Gastroesophageal sphincter (tissue), 4 donors: ENCODE results near the gene NME4. TPM values are rescaled to one million over a fixed set of nuclear protein-coding genes. Genes with fewer than 3 reads are reported as not detected.
A peak's percentile ranks its signal among the peaks of the same experiment; 100 is the strongest.

ENCODE experiments used
- ATAC-seq: fragments of 150-250 bp; one replicate; pipeline ENCODE4 v1.9.1; 2016; ENCODE audit warnings: mild to moderate bottlenecking, moderate library complexity
- H3K27ac ChIP-seq, 4 donors: fragments of 200-600 bp; sonication (generic) in 3 of 4; 1 replicate in 3 of 4; 2 replicates in 1 of 4; pipeline ENCODE4 v1.5.1; 2016 to 2019
- H3K27me3 ChIP-seq: fragments of 200-600 bp; sonication (generic); one replicate; pipeline ENCODE4 v1.5.1; 2019
- H3K36me3 ChIP-seq, 2 donors: fragments of 200-600 bp; sonication (generic); one replicate each; pipeline ENCODE4 v1.5.1; 2019; ENCODE audit warnings: control low read depth in 1 of 2
- H3K4me1 ChIP-seq, 3 donors: fragments of 200-600 bp; sonication (generic); 1 replicate in 2 of 3; 2 replicates in 1 of 3; pipeline ENCODE4 v1.5.1; 2016 to 2019; ENCODE audit warnings: control low read depth in 2 of 3
- H3K4me3 ChIP-seq, 2 donors: fragments of 200-600 bp; sonication (generic); one replicate each; pipeline ENCODE4 v1.5.1; 2019; ENCODE audit warnings: mild to moderate bottlenecking in 1 of 2, moderate library complexity in 1 of 2
- H3K9me3 ChIP-seq, 3 donors: fragments of 200-600 bp; sonication (generic); one replicate each; pipeline ENCODE4 v1.5.1; 2017 to 2019; ENCODE audit warnings: control low read depth in 2 of 3
- EP300 ChIP-seq: sonication (generic); formaldehyde crosslinking; IDR thresholded peaks from one replicate; pipeline ENCODE4 v1.6.1; 2017; ENCODE audit warnings: antibody characterized with exemption, mild to moderate bottlenecking
- POLR2A ChIP-seq, 2 donors: fragments of 450-650 bp; IDR thresholded peaks; one replicate each; pipeline ENCODE4 v1.6.1; 2017; ENCODE audit warnings: antibody characterized with exemption in 2 of 2, mild to moderate bottlenecking in 2 of 2, moderate library complexity in 1 of 2
- POLR2AphosphoS5 ChIP-seq: sonication (generic); formaldehyde crosslinking; IDR thresholded peaks from one replicate; pipeline ENCODE4 v1.6.1; 2017; ENCODE audit warnings: antibody characterized with exemption
- whole genome bisulfite sequencing, 2 donors: methylation state at CpG; one replicate each; pipeline ENCODE4 v1.1.5; 2018; ENCODE audit warnings: low coverage in 1 of 2; 5-methylcytosine and 5-hydroxymethylcytosine counted together
- total RNA-seq, 4 donors: library from RNA; depleted of rRNA; stranded (reverse); fragments of >200 nt; gene quantifications; one replicate each; pipeline ENCODE4 v1.1.0, GENCODE V29; 2016
- TF ChIP-seq, protein P1 (sequence below), 4 experiments: fragments of 200-600 bp in 2 of 4; fragments of 450-650 bp in 2 of 4; sonication (generic) in 1 of 4; IDR thresholded peaks; one replicate each; pipeline ENCODE4 v1.5.1; 2017 to 2019; ENCODE audit warnings: antibody characterized with exemption in 4 of 4, mild to moderate bottlenecking in 2 of 4, moderate library complexity in 2 of 4

NME4 gene
- total RNA-seq, 4 donors from 2014 or later, result 61.1 to 169 (median 136) TPM

DNA sequence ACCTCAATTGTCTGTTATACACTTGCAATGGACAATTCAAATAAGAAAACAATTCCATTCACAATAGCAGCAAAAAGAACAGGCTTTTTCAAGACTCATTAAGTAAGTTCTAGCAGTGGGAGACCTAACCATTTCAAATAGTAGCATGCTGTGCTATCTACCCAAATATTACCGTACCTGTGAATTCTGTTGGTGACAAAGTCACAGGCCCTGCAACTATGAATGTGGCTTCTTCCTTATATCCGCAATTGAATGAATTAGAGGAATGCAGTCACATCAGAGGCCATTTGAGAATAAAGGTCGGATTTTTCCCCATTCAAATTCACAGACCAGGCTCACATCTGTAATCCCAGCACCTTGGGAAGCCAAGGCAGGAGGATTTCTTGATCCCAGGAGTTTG lies 800 bp upstream of the NME4 start:
- peak overlapping the region; percentile 64 to 94 (median 92) for H3K27ac ChIP-seq
- H3K4me1 ChIP-seq, result peaks cover 0 to 47% (median 9%) of the 10 kb centered on the region in 3 donors
- ATAC-seq, result no peak
- H3K27me3 ChIP-seq, result no peaks in the 10 kb centered on the region
- no peak for TF ChIP-seq EP300
- TF ChIP-seq POLR2A (IDR thresholded peaks at IDR 0.05), result no peak
- no peak for TF ChIP-seq POLR2AphosphoS5
- TF ChIP-seq, protein P1, sequence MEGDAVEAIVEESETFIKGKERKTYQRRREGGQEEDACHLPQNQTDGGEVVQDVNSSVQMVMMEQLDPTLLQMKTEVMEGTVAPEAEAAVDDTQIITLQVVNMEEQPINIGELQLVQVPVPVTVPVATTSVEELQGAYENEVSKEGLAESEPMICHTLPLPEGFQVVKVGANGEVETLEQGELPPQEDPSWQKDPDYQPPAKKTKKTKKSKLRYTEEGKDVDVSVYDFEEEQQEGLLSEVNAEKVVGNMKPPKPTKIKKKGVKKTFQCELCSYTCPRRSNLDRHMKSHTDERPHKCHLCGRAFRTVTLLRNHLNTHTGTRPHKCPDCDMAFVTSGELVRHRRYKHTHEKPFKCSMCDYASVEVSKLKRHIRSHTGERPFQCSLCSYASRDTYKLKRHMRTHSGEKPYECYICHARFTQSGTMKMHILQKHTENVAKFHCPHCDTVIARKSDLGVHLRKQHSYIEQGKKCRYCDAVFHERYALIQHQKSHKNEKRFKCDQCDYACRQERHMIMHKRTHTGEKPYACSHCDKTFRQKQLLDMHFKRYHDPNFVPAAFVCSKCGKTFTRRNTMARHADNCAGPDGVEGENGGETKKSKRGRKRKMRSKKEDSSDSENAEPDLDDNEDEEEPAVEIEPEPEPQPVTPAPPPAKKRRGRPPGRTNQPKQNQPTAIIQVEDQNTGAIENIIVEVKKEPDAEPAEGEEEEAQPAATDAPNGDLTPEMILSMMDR (IDR thresholded peaks at IDR 0.05), result no peak
- H3K36me3 ChIP-seq, result peaks cover 0 to 12% of the 10 kb centered on the region in 2 donors
- no peaks in the 10 kb centered on the region for H3K9me3 ChIP-seq
- 15 to 17% methylated on average over 3 of the region's 3 CpGs for WGBS, 2 donors
- peak overlapping the region in 1 of 2 donors; percentile 83 for H3K4me3 ChIP-seq

DNA sequence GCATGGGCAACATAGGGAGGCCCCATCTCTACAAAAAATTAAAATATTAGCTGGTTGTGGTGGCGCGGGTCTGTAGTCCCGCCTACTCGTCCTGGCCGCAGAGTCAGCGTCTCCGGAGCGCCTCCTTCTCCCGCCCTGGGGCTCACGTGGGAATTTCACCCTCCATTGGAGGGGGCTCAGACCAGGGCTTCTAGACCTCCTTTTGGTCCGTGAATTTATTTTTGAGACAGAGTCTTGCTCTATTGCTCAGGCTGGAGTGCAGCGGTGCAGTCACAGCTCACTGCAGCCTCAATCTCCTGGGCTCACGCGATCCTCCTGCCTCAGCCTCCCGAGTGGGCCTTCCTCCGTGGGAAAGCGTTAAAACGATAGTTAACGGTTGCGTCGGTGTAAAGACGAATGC lies 394 bp upstream of the NME4 start:
- Histone ChIP-seq H3K4me1 (peaks cover 0 to 48% (median 9%) of the 10 kb centered on the region in 3 donors), H3K27ac (peak overlapping the region; percentile 64 to 94 (median 92)), H3K36me3 (peaks cover 0 to 12% of the 10 kb centered on the region in 2 donors), H3K27me3 (no peaks in the 10 kb centered on the region), H3K9me3 (no peaks in the 10 kb centered on the region), H3K4me3 (peak overlapping the region; percentile 51 to 83)
- peak; percentile 46 for ATAC-seq
- 3 to 4% methylated on average over 12 to 15 of the region's 22 CpGs for WGBS, 2 donors
- TF ChIP-seq, protein P1 (IDR thresholded peaks at IDR 0.05), result peak in 1 of 4 experiments; percentile 5
- no peak for TF ChIP-seq POLR2AphosphoS5

DNA sequence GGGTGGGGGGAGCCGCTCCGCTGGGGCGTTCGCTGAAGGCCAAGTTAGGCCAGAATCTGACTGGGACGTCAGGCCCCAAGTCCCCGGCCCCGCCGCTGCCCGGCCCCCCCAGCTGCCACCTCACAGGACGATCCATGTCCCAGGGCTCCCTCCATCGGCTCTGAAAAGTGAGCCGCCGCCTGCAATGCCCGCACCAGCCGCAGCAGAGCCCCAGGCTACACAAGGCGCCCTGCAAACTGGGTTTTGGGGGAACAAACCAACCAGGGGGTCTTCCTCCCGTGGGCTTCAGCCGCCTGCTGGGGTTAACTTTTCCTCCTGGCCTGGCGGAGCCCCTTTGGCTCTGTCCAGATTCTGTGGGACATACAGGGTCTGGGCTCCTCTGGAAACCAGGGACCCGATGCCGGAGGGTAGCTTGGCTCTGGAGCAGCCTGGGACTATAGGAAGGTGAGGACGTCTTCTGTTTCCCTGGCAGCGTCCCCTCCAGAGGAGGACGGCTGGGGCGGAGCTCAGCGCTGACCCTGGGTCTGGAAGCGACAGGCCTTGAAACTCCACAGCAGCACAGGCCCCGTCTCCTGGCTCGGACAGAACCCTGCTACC lies 835 bp downstream of the NME4 start:
- Histone ChIP-seq H3K27ac (peak overlapping the region; percentile 54 to 94 (median 92)), H3K36me3 (peaks cover 0 to 12% of the 10 kb centered on the region in 2 donors), H3K27me3 (no peaks in the 10 kb centered on the region), H3K4me3 (peak overlapping the region; percentile 51 to 83), H3K4me1 (peaks cover 0 to 57% (median 11%) of the 10 kb centered on the region in 3 donors), H3K9me3 (no peaks in the 10 kb centered on the region)
- WGBS, 2 donors, result 3 to 10% methylated on average over 2 to 6 of the region's 29 CpGs
- no peak for TF ChIP-seq EP300
- TF ChIP-seq, protein P1 (IDR thresholded peaks at IDR 0.05), result peak in 3 of 4 experiments; percentile 66 to 73 (median 71)
- no peak for TF ChIP-seq POLR2A (IDR thresholded peaks at IDR 0.05)
- no peak for TF ChIP-seq POLR2AphosphoS5
- peak; percentile 57 for ATAC-seq

DNA sequence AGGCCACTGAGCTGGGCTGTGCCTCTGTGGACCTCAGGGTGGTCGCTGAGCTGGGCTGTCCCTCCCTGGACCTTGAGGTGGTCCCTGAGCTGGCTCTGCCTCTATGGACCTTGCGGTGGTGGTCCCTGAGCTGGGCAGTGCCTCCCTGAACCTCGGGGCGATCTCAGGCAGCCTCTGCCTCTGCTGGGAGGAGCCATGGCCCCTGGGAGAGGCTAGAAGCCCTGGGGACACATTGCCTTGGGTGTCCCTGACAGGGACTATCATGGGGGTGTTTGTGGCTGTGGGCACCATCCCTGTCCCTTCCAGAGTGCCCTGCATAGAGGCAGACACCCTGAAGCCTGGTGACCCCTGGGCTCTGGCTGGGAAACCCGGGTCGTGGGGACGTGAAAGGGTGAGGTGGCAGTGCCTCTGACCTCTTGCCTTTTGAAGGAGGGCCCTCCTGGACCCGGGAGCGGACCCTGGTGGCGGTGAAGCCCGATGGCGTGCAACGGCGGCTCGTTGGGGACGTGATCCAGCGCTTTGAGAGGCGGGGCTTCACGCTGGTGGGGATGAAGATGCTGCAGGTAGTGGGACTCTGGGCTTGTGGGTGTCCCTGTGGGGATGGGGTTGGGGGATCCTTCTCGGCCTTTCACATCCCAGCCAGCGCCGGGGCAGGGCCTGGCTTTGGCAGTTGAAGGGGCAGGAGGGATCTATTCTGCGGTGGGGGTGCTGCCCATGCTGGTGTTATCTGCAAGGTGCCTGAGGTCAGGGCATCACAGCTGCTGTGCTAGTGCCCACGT lies 1.8 kb downstream of the NME4 start:
- Histone ChIP-seq H3K36me3 (peaks cover 0 to 12% of the 10 kb centered on the region in 2 donors), H3K27me3 (no peaks in the 10 kb centered on the region), H3K27ac (peak overlapping the region in 3 of 4 donors; percentile 92 to 94 (median 92)), H3K4me1 (peaks cover 0 to 61% (median 11%) of the 10 kb centered on the region in 3 donors), H3K9me3 (no peaks in the 10 kb centered on the region), H3K4me3 (no peak overlapping the region)
- ATAC-seq, result no peak
- WGBS, 2 donors, result no CpG with 5 or more reads among the region's 24 CpGs
- TF ChIP-seq POLR2AphosphoS5, result no peak
- no peak for TF ChIP-seq POLR2A (IDR thresholded peaks at IDR 0.05)
- TF ChIP-seq EP300, result no peak
- TF ChIP-seq, protein P1 (IDR thresholded peaks at IDR 0.05), result no peak
